ENCODE measurements around the gene LRRC10.

LRRC10 gene

GRCh38 chr12:69610729-69611128 lies at the start of gene LRRC10:
LRRC10 (minus strand) TSS chr12:69610907; CDS start chr12:69610838, 69 bp downstream.
- ATAC-seq (no peak), DNase-seq (no peak)

- DNase-seq (no peak), ATAC-seq (no peak)
Observed at GRCh38 chr12:69660164-69660863, 49.6 kb upstream of the LRRC10 start.

GRCh38 chr12:69658203-69658602 lies 47.5 kb upstream of the LRRC10 start:
- DNase-seq: no peak
- no peak for ATAC-seq

GRCh38 chr12:69657376-69658137 lies 46.9 kb upstream of the LRRC10 start:
- DNase-seq: no peak
- ATAC-seq: no peak

DNA sequence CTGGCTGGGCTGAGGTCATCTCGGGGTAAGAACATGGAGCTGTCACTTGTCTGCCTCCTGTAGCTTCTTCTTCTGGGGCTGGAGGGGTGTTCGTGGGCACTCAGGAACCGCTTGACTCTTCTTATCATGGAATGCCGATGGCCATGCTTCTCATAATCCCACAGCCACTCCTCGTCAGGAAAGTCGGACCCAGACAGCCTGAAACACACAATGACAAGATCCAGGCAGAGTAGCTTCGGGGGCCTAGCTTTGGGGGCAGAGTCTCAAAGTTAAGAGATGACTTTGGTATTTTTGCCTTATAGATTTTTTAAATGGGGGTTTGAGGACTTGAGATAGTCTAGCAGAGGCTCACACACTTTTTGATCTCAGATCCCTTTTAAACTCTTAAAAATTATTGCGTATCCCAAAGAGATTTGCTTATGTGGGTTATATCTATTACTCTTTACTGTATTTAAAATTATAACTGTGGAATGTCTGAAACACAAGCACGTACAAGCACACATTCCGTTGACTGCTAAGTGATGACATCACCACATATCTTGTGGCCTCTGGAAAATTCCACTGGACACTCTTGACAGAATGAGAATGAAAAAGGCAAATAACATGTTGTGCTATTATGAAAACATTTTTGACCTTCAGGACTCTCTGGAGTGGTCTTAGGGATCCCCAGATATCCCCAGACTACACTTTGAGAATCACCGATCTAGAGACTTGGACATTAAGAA lies 45.1 kb upstream of the LRRC10 start:
- no peak for ATAC-seq
- DNase-seq: no peak

- ATAC-seq (no peak), DNase-seq (no peak)
Observed at GRCh38 chr12:69653703-69654102, 43.0 kb upstream of the LRRC10 start.

GRCh38 chr12:69651922-69652321 lies 41.2 kb upstream of the LRRC10 start:
- no peak for ATAC-seq
- DNase-seq: no peak

GRCh38 chr12:69649529-69649928 lies 38.8 kb upstream of the LRRC10 start:
- no peak for DNase-seq

GRCh38 chr12:69648476-69648875 lies 37.8 kb upstream of the LRRC10 start:
- no peak for ATAC-seq
- DNase-seq: no peak

More at GRCh38 chr12:69649529-69649928, 38.8 kb upstream of the LRRC10 start:
- ATAC-seq: no peak

DNA sequence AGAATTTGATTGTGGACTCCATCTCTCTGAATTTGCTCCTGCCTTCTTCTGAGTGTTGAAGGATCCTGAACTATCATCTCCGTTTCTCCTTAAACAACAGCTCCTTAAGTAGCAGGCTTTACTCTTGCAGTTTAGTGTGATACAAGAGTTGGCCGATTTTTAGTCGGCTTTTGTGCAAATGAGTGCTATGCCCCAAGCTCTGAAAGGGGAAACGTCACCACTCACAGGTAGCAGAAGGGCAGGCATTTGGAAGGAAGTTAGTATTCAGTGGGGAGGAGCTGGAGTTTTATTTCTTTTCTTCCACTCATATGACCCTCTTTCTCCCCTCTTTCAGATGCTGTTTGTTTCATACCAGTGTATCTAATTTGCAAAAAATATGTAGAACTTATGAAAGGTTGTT lies 36.5 kb upstream of the LRRC10 start:
- ATAC-seq: no peak
- DNase-seq: no peak

DNA sequence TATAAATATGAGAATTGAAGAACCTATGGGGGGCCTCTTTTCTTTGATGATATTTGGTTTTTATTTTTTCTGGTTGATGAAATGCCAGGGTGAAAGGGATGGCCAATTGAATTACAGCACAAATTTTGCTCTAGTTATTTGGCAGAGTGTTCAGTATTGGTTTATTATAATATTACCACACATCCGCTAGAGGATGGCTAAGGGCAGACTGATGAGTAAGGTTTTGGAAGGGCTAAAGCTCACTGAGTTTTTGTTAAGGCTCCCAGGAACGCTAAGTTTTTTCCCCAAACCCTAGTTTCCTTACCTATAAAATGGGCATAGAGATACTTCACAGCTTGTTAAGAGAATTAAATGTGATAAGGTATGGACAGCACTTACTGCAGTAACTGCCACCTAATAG lies 34.3 kb upstream of the LRRC10 start:
- DNase-seq: no peak
- ATAC-seq: no peak

DNA sequence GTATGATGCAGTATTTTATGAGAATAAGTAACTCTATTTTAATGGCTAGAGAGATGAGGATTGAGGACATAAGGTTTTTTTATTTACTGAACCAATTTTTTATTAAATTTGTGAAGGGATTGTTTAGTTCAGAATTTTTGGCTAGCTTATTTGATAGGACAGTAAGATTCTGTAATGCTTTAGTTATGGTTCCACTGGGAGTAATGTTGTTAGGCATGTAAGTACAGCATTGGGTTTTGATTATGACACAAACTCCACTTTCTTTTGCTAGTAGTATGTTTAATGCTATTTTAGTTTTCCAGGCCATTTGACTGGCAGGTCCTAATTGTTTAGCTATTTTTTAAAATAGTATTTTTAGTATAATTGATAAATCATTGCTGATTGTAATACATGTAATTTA lies 33.8 kb upstream of the LRRC10 start:
- ATAC-seq (no peak), DNase-seq (no peak)

- ATAC-seq (no peak), DNase-seq (no peak)
Observed at GRCh38 chr12:69642531-69642930, 31.8 kb upstream of the LRRC10 start.

GRCh38 chr12:69641546-69641945 lies 30.8 kb upstream of the LRRC10 start:
- DNase-seq (no peak), ATAC-seq (no peak)

GRCh38 chr12:69639400-69640016 lies 28.8 kb upstream of the LRRC10 start:
- DNase-seq (peak; percentile 72), ATAC-seq (peak; percentile 67)

GRCh38 chr12:69633061-69633460 lies 22.4 kb upstream of the LRRC10 start:
- no peak for DNase-seq
- no peak for ATAC-seq

DNA sequence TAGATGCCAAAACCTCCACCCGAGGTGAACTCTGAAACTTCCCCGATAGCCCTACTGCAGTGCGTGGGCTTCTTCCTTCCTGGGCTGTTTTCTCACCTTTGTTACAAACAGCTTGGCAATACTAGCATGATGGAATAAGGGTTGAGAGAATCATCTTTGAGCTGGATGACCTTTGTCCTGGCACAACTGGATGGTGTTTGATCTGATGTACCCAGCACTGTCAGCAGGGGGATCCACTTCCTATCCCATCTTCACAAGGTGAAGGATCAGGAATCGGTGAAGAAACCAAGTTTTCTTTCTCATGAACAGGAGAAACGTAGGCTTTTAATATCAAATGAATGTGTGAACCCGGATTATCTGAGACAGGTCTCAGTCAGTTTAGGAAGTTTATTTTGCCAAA lies 19.5 kb upstream of the LRRC10 start:
- DNase-seq (no peak), ATAC-seq (no peak)

- no peak for DNase-seq
- no peak for ATAC-seq
Observed at GRCh38 chr12:69627501-69627900, 16.8 kb upstream of the LRRC10 start.

GRCh38 chr12:69623970-69624369 lies 13.3 kb upstream of the LRRC10 start:
- ATAC-seq: no peak
- DNase-seq: no peak

GRCh38 chr12:69621551-69621950 lies 10.8 kb upstream of the LRRC10 start:
- ATAC-seq (no peak), DNase-seq (no peak)

DNA sequence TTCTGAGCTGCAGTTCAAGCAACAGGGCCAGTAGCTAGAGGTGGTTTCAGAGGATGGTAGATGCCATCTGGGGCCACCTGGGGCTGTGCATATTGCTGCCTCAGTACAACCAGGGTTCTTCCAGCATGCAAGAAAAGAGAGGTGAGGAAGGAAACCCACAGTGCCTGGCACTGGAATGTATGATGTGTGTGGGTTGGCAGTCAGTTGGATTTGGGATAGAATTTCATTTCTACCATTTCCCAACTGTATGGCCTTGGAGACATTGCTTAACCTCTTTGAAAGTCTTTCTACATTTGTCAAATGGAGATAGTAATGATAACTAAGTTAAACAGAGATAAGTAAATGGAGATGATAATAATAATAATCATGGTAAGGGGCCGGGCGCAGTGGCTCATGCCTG lies 10.2 kb upstream of the LRRC10 start:
- ATAC-seq: no peak
- no peak for DNase-seq

GRCh38 chr12:69620077-69620476 lies 9.4 kb upstream of the LRRC10 start:
- ATAC-seq (no peak), DNase-seq (no peak)

DNA sequence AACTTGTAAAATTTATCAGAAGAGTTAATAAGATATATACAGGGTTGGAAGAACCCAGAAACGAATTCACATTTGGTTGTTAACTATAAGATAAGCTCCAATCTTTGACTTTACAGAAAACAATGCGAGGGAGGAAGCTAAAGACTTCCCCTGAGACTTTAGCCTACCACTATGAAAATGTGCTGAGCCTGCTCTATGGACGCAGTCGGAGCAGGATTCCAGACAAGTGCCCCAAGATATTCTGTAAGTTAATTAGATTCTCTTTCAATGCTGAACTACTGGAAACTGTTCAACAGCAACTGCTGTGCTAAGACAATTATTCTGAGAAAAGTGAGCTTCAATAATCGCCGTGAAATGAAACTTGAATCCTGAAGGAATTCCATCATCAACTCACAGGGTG lies 8.3 kb upstream of the LRRC10 start:
- DNase-seq: no peak
- no peak for ATAC-seq

All from stimulated activated naive CD8-positive, alpha-beta T cell treated with anti-CD3 and anti-CD28 coated beads, Interleukin-15, Interleukin-2, amounts not matched to agents 100 U/mL and 50 U/mL, for 24 hours (primary cell).